ENCODE measurements around the gene NAT14. TPM values are rescaled to one million over a fixed set of nuclear protein-coding genes. Genes with fewer than 3 reads are reported as not detected.

Gene NAT14
- total and polyA plus RNA-seq, 2 donors (not counting 3 experiments of a cell fraction or from before 2014, with no cell fraction given) = 39.1 to 44.7 TPM

DNA sequence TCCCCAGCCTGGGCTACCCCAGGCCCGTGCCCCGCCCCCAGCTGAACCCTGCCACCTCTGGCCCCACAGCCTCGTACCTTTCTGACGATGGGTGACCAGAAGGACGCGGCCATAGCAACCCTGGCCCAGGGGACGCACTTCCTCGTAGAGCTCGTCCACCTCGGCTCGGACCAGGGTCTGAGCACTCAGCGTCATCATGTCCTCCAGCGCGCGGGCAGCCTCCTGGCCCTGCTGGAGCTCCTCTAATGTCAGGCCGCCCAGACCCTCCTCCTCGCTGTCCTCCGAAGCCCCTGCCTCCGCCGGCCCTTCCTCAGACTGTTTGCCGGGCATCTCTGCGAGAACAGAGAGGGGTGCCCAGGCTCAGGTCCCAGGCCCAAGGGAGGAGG, 51.0 kb downstream of the NAT14 start:
- H3K36me3 ChIP-seq (ENCODE audit: control insufficient read depth in 2 of 2, extremely low read depth in 1 of 2, insufficient read depth in 2 of 2, low read length in 2 of 2) = no peaks in the 10 kb centered on the region
- H3K79me2 ChIP-seq (ENCODE audit: control insufficient read depth, insufficient read depth, low read length) = no peaks in the 10 kb centered on the region
- H3K9ac ChIP-seq (replicated peaks; ENCODE audit: extremely low read depth, insufficient read depth, low read length) = no peak overlapping the region
- H4K20me1 ChIP-seq (replicated peaks; ENCODE audit: control insufficient read depth, extremely low read depth, insufficient read depth, low read length) = no peaks in the 10 kb centered on the region
- H3K4me3 ChIP-seq (replicated peaks in 1 of 3; ENCODE audit: insufficient read depth in 1 of 3, low read depth in 1 of 3, low read length in 3 of 3) = no peak overlapping the region
- POLR2A ChIA-PET = no interaction called here
- no peaks in the 10 kb centered on the region for H3K27me3 ChIP-seq (ENCODE audit: control insufficient read depth in 2 of 2, insufficient read depth in 2 of 2, low read length in 2 of 2)
- DNase-seq (ENCODE audit: low read depth, low spot score) = no peak
- no peaks in the 10 kb centered on the region for H3K4me1 ChIP-seq (ENCODE audit: control insufficient read depth, extremely low read depth, insufficient read depth, low read length)
- no peaks in the 10 kb centered on the region for H3K9me3 ChIP-seq (replicated peaks; ENCODE audit: control insufficient read depth, insufficient read depth, low read length)
- H3K9me1 ChIP-seq (replicated peaks; ENCODE audit: control insufficient read depth, extremely low read depth, insufficient read depth, low read length) = no peaks in the 10 kb centered on the region
- dilution Hi-C loops (cut with MboI; ENCODE audit: extremely low pct_ligation_motif_present, low sequenced_read_pairs) = no loop called here
- H3K27ac ChIP-seq (ENCODE audit: insufficient read depth, low read depth, low read length) = no peak overlapping the region
- no peak overlapping the region for H3K4me2 ChIP-seq (ENCODE audit: insufficient read depth, low read length)
- TF ChIP-seq, protein P1, sequence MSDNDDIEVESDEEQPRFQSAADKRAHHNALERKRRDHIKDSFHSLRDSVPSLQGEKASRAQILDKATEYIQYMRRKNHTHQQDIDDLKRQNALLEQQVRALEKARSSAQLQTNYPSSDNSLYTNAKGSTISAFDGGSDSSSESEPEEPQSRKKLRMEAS (IDR thresholded peaks at IDR 0.05; ENCODE audit: insufficient read depth, insufficient read length) = no peak
- no peak for TF ChIP-seq JUN (IDR thresholded peaks at IDR 0.05; ENCODE audit: borderline replicate concordance, insufficient read depth, insufficient read length, low read depth)
- no peak for TF ChIP-seq MYC (IDR thresholded peaks at IDR 0.05; ENCODE audit: low read depth, low read length)
- no peak for TF ChIP-seq POLR2AphosphoS5 (IDR thresholded peaks at IDR 0.05; ENCODE audit: insufficient read depth, low read depth, low read length)
- TF ChIP-seq, protein P2, sequence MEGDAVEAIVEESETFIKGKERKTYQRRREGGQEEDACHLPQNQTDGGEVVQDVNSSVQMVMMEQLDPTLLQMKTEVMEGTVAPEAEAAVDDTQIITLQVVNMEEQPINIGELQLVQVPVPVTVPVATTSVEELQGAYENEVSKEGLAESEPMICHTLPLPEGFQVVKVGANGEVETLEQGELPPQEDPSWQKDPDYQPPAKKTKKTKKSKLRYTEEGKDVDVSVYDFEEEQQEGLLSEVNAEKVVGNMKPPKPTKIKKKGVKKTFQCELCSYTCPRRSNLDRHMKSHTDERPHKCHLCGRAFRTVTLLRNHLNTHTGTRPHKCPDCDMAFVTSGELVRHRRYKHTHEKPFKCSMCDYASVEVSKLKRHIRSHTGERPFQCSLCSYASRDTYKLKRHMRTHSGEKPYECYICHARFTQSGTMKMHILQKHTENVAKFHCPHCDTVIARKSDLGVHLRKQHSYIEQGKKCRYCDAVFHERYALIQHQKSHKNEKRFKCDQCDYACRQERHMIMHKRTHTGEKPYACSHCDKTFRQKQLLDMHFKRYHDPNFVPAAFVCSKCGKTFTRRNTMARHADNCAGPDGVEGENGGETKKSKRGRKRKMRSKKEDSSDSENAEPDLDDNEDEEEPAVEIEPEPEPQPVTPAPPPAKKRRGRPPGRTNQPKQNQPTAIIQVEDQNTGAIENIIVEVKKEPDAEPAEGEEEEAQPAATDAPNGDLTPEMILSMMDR (IDR thresholded peaks at IDR 0.05; ENCODE audit: extremely low read depth in 1 of 2, insufficient read depth in 1 of 2, low read depth in 1 of 2, low read length in 2 of 2) = no peak
- no peak for TF ChIP-seq EZH2 (IDR thresholded peaks at IDR 0.05; ENCODE audit: borderline replicate concordance, low read depth, low read length, severe bottlenecking)
- no peak for TF ChIP-seq GATA2 (IDR thresholded peaks at IDR 0.05; ENCODE audit: insufficient read depth, insufficient read length, low read depth, low read length)
- no peak for TF ChIP-seq POLR2A (IDR thresholded peaks at IDR 0.05; ENCODE audit: low read depth, low read length)
- no peak for TF ChIP-seq FOS (IDR thresholded peaks at IDR 0.05; ENCODE audit: borderline replicate concordance, insufficient read depth, low read length)
- BruUV-seq (replicated peaks) = no TSS peak
- intact Hi-C loops (cut with micrococcal nuclease) = no loop called here
- no peak for FAIRE-seq
- no peak overlapping the region for H2AFZ ChIP-seq (ENCODE audit: low read depth, low read length)
- CTCF ChIA-PET = interaction anchor here (1.4 to 1.6 kb wide), 2 partner anchors 68 to 70 kb away, joined by 3 to 7 read pairs; partner anchors contain the start of gene ZNF865
